ENCODE results near the gene RASAL2. TPM values are rescaled to one million over a fixed set of nuclear protein-coding genes. Genes with fewer than 3 reads are reported as not detected.

Gene RASAL2
- total RNA-seq, 1 experiment from 2014 or later, result 31.6 TPM

DNA sequence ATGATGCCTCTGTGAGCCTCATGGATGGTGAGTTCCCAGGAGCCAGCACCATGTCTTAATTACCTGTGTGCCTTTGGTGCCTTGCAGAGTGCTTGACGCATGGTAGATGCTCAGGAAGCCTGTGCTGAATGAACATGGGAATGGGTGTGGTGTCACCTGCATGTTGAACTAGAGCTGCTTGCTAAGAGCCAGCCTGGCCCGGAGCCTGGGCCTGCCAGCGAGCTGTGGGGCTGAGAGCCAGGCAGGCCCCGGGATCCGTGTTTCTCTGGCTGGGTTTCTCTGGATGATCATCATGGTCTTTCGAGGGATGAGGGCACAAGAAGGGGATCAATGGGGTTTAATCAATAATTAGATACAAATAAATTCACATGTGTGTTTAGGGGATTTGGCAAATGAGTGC, 412.3 kb downstream of the RASAL2 start:
- Histone ChIP-seq H3K9me3 (ENCODE audit: control insufficient read depth, insufficient read depth, low read depth, low read length) (no peaks in the 10 kb centered on the region), H3K27ac (ENCODE audit: low read length) (no peak overlapping the region), H3K4me3 (ENCODE audit: low read depth in 2 of 2, low read length in 2 of 2) (no peak overlapping the region), H3K4me1 (ENCODE audit: control insufficient read depth, insufficient read depth, low read length) (no peaks in the 10 kb centered on the region), H3K27me3 (ENCODE audit: control insufficient read depth, insufficient read depth, low read length) (no peaks in the 10 kb centered on the region), H3K36me3 (ENCODE audit: control insufficient read depth, insufficient read depth, low read length) (no peaks in the 10 kb centered on the region)
- ChIA-PET POLR2A (no interaction called here), CTCF (interaction anchor here (0.7 kb wide), 1 partner anchor 23 kb away, joined by 6 read pairs; no protein-coding TSS in a partner anchor)
- BruUV-seq (replicated peaks), result no TSS peak
- intact Hi-C loops (cut with micrococcal nuclease; ENCODE audit: unreplicated experiment), result no loop called here
- TF ChIP-seq, protein P1, sequence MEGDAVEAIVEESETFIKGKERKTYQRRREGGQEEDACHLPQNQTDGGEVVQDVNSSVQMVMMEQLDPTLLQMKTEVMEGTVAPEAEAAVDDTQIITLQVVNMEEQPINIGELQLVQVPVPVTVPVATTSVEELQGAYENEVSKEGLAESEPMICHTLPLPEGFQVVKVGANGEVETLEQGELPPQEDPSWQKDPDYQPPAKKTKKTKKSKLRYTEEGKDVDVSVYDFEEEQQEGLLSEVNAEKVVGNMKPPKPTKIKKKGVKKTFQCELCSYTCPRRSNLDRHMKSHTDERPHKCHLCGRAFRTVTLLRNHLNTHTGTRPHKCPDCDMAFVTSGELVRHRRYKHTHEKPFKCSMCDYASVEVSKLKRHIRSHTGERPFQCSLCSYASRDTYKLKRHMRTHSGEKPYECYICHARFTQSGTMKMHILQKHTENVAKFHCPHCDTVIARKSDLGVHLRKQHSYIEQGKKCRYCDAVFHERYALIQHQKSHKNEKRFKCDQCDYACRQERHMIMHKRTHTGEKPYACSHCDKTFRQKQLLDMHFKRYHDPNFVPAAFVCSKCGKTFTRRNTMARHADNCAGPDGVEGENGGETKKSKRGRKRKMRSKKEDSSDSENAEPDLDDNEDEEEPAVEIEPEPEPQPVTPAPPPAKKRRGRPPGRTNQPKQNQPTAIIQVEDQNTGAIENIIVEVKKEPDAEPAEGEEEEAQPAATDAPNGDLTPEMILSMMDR (IDR thresholded peaks at IDR 0.05), result no peak
- TF ChIP-seq POLR2AphosphoS5 (IDR thresholded peaks at IDR 0.05; ENCODE audit: low read depth, low read length), result no peak
- TF ChIP-seq TCF7L2 (IDR thresholded peaks at IDR 0.05; ENCODE audit: low read depth, low read length), result no peak
- TF ChIP-seq SIN3A (IDR thresholded peaks at IDR 0.05; ENCODE audit: borderline replicate concordance, insufficient read depth, low read depth, low read length), result no peak
- TF ChIP-seq, protein P2, sequence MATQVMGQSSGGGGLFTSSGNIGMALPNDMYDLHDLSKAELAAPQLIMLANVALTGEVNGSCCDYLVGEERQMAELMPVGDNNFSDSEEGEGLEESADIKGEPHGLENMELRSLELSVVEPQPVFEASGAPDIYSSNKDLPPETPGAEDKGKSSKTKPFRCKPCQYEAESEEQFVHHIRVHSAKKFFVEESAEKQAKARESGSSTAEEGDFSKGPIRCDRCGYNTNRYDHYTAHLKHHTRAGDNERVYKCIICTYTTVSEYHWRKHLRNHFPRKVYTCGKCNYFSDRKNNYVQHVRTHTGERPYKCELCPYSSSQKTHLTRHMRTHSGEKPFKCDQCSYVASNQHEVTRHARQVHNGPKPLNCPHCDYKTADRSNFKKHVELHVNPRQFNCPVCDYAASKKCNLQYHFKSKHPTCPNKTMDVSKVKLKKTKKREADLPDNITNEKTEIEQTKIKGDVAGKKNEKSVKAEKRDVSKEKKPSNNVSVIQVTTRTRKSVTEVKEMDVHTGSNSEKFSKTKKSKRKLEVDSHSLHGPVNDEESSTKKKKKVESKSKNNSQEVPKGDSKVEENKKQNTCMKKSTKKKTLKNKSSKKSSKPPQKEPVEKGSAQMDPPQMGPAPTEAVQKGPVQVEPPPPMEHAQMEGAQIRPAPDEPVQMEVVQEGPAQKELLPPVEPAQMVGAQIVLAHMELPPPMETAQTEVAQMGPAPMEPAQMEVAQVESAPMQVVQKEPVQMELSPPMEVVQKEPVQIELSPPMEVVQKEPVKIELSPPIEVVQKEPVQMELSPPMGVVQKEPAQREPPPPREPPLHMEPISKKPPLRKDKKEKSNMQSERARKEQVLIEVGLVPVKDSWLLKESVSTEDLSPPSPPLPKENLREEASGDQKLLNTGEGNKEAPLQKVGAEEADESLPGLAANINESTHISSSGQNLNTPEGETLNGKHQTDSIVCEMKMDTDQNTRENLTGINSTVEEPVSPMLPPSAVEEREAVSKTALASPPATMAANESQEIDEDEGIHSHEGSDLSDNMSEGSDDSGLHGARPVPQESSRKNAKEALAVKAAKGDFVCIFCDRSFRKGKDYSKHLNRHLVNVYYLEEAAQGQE (IDR thresholded peaks at IDR 0.05; ENCODE audit: insufficient read depth in 1 of 2, low read depth in 2 of 2, low read length in 1 of 2), result no peak
- no peak for ATAC-seq
- DNase-seq (ENCODE audit: low read depth, low spot score), result no peak
- in situ Hi-C loops (cut with HindIII; ENCODE audit: low pct_unique_long_range_greater_than_20kb, low sequenced_read_pairs), result no loop called here

DNA sequence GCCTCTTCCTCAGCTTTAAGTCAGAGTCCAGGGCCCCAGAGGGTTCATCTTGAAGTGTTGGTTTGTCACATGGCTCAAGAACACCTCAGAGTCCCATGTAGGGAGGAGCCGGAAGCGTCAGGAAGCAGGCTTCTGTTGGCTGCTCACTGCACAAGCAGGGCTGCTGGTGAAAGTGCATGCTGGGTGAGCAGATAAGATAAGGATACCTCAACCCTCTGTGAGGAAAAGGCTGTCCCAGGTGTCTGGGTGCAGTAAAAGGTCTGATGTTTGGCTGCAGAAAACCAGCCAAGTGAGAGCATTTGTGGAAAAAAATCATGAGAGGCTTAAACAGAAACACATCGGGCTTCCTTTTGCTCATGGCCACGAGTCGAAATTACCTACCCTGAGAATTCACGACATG, 412.8 kb downstream of the RASAL2 start:
- H3K9me3 ChIP-seq (ENCODE audit: control insufficient read depth, insufficient read depth, low read depth, low read length), result no peaks in the 10 kb centered on the region
- no peak for ATAC-seq
- no peak overlapping the region for H3K4me3 ChIP-seq (ENCODE audit: low read depth in 2 of 2, low read length in 2 of 2)
- TF ChIP-seq, protein P1 (IDR thresholded peaks at IDR 0.05), result no peak
- no peak for TF ChIP-seq SIN3A (IDR thresholded peaks at IDR 0.05; ENCODE audit: borderline replicate concordance, insufficient read depth, low read depth, low read length)
- TF ChIP-seq, protein P2 (IDR thresholded peaks at IDR 0.05; ENCODE audit: insufficient read depth in 1 of 2, low read depth in 2 of 2, low read length in 1 of 2), result no peak
- TF ChIP-seq TCF7L2 (IDR thresholded peaks at IDR 0.05; ENCODE audit: low read depth, low read length), result no peak
- TF ChIP-seq POLR2AphosphoS5 (IDR thresholded peaks at IDR 0.05; ENCODE audit: low read depth, low read length), result no peak
- H3K27me3 ChIP-seq (ENCODE audit: control insufficient read depth, insufficient read depth, low read length), result no peaks in the 10 kb centered on the region
- no peak overlapping the region for H3K27ac ChIP-seq (ENCODE audit: low read length)
- DNase-seq (ENCODE audit: low read depth, low spot score), result no peak
- BruUV-seq (replicated peaks), result no TSS peak
- in situ Hi-C loops (cut with HindIII; ENCODE audit: low pct_unique_long_range_greater_than_20kb, low sequenced_read_pairs) (no loop called here), intact Hi-C loops (cut with micrococcal nuclease; ENCODE audit: unreplicated experiment) (no loop called here)
- ChIA-PET POLR2A (no interaction called here), CTCF (no interaction called here)
- H3K36me3 ChIP-seq (ENCODE audit: control insufficient read depth, insufficient read depth, low read length), result no peaks in the 10 kb centered on the region
- no peaks in the 10 kb centered on the region for H3K4me1 ChIP-seq (ENCODE audit: control insufficient read depth, insufficient read depth, low read length)
